Activated B cell treated with CpG ODN at 0.5 μM for 24 hours (primary cell): ENCODE results near the gene CRB1. TPM values are rescaled to one million over a fixed set of nuclear protein-coding genes. Genes with fewer than 3 reads are reported as not detected.

ENCODE experiments used
- ATAC-seq: fragments of 200-7000 bp; cut with Tn5 transposase; one replicate; pipeline ENCODE4 v1.10.0; 2021; ENCODE audit warnings: low read depth, mild to moderate bottlenecking, moderate library complexity
- CTCF ChIA-PET: fragments of 350-600 bp; sonication (Branson Sonifier 250); formaldehyde crosslinking; loops from one replicate; lab custom pipeline; 2021; ENCODE audit warnings: antibody characterized with exemption; lab: Charles Lee
- POLR2A ChIA-PET: fragments of 350-600 bp; sonication (Branson Sonifier 250); formaldehyde crosslinking; loops from one replicate; lab custom pipeline; 2021; ENCODE audit warnings: antibody characterized with exemption; lab: Charles Lee
- DNase-seq: peaks from one replicate; pipeline ENCODE4 v3.0.0; 2022
- H3K27ac Mint-ChIP-seq: one replicate; pipeline ENCODE4 v1.8.0; 2020; ENCODE audit warnings: mixed read lengths
- H3K27me3 Mint-ChIP-seq: one replicate; pipeline ENCODE4 v1.8.0; 2021; ENCODE audit warnings: mixed read lengths
- H3K36me3 Mint-ChIP-seq: one replicate; pipeline ENCODE4 v1.8.0; 2021; ENCODE audit warnings: low read depth, mixed read lengths
- H3K4me1 Mint-ChIP-seq: one replicate; pipeline ENCODE4 v1.8.0; 2021; ENCODE audit warnings: mixed read lengths
- H3K4me3 Mint-ChIP-seq: one replicate; pipeline ENCODE4 v1.8.0; 2020; ENCODE audit warnings: mild to moderate bottlenecking, mixed read lengths
- H3K9me3 Mint-ChIP-seq: one replicate; pipeline ENCODE4 v1.8.0; 2020; ENCODE audit warnings: mixed read lengths
- intact Hi-C: fragments of 100-400 bp; cut with micrococcal nuclease; formaldehyde crosslinking; loops from one replicate; pipeline ENCODE4 v1.15.1; 2024
- total RNA-seq: library from RNA; stranded (reverse); gene quantifications from 2 replicates; pipeline ENCODE4 v1.2.3, GENCODE V29; 2022
- TF ChIP-seq, protein P1 (sequence below): fragments of 200-600 bp; IDR thresholded peaks from one replicate; pipeline ENCODE4 v1.8.0; 2022; ENCODE audit warnings: antibody characterized with exemption, mild to moderate bottlenecking

The CRB1 gene
- total RNA-seq, 1 donor from 2014 or later, result not detected

- TF ChIP-seq, protein P1, sequence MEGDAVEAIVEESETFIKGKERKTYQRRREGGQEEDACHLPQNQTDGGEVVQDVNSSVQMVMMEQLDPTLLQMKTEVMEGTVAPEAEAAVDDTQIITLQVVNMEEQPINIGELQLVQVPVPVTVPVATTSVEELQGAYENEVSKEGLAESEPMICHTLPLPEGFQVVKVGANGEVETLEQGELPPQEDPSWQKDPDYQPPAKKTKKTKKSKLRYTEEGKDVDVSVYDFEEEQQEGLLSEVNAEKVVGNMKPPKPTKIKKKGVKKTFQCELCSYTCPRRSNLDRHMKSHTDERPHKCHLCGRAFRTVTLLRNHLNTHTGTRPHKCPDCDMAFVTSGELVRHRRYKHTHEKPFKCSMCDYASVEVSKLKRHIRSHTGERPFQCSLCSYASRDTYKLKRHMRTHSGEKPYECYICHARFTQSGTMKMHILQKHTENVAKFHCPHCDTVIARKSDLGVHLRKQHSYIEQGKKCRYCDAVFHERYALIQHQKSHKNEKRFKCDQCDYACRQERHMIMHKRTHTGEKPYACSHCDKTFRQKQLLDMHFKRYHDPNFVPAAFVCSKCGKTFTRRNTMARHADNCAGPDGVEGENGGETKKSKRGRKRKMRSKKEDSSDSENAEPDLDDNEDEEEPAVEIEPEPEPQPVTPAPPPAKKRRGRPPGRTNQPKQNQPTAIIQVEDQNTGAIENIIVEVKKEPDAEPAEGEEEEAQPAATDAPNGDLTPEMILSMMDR, result no peak
- POLR2A ChIA-PET, result no interaction called here
- no peak overlapping the region for H3K4me3 Mint-ChIP-seq
- H3K36me3 Mint-ChIP-seq, result no peaks in the 10 kb centered on the region
- intact Hi-C loops, result no loop called here
- H3K9me3 Mint-ChIP-seq, result no peaks in the 10 kb centered on the region
- CTCF ChIA-PET, result no interaction called here
- DNase-seq, result no peak
- no peaks in the 10 kb centered on the region for H3K27me3 Mint-ChIP-seq
- ATAC-seq, result no peak
- H3K27ac Mint-ChIP-seq, result no peak overlapping the region
- H3K4me1 Mint-ChIP-seq, result no peaks in the 10 kb centered on the region
These were observed 42.4 kb upstream of the CRB1 start for GRCh38 chr1:197225611-197226010.

DNA sequence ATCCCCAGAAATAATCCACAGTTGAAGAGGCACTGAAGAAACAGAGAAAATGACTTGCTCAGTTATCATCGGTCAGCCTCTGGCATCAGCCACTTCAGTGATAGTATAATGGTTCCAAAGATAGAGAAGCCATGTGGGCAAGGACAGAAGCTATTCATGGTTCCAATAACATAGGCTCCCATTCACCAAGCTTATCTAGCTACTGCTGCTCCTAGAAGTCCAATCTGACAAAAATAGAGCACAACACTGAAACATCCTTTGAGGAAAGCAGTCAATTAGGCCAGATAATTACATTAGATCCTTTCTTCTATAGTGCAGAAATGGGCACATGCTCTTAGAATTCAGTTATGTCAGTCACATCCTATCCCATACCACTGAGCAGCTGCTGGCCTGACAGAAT is 33.5 kb upstream of the CRB1 start:
- no peaks in the 10 kb centered on the region for H3K36me3 Mint-ChIP-seq
- TF ChIP-seq, protein P1, result no peak
- H3K9me3 Mint-ChIP-seq, result no peaks in the 10 kb centered on the region
- H3K4me1 Mint-ChIP-seq, result no peaks in the 10 kb centered on the region
- intact Hi-C loops, result no loop called here
- ChIA-PET CTCF (interaction anchor here (1.2 kb wide), 1 partner anchor 54 kb away, joined by 3 read pairs; no protein-coding TSS in a partner anchor), POLR2A (no interaction called here)
- no peaks in the 10 kb centered on the region for H3K27me3 Mint-ChIP-seq
- no peak overlapping the region for H3K27ac Mint-ChIP-seq
- H3K4me3 Mint-ChIP-seq, result no peak overlapping the region
- ATAC-seq (no peak), DNase-seq (no peak)

DNA sequence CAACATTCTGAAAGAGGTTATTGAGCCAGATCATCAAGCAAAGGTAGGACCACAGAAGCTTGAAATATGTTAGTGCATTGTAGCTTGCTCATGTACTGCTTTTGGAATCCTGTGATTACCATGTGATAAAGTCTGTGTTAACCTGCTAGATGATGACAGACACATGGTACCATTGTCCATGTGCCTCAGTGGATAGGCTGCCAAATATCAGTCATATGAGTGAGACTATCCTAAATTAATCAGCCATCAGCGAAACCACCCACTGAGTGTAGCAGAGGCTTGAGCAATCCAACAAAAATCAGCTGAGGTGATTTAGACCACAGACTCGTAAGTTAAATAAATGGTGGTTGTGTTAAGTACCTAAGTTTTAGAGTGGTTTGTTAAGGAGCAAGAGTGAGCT is 32.7 kb upstream of the CRB1 start:
- no peak for DNase-seq
- Mint-ChIP-seq H3K4me1 (no peaks in the 10 kb centered on the region), H3K36me3 (no peaks in the 10 kb centered on the region), H3K27me3 (no peaks in the 10 kb centered on the region), H3K9me3 (no peaks in the 10 kb centered on the region), H3K27ac (no peak overlapping the region), H3K4me3 (no peak overlapping the region)
- TF ChIP-seq, protein P1, result no peak
- ATAC-seq, result no peak
- intact Hi-C loops, result no loop called here
- CTCF ChIA-PET, result interaction anchor here (1.2 kb wide), 1 partner anchor 55 kb away, joined by 3 read pairs; no protein-coding TSS in a partner anchor
- POLR2A ChIA-PET, result no interaction called here

- no peaks in the 10 kb centered on the region for H3K9me3 Mint-ChIP-seq
- no peaks in the 10 kb centered on the region for H3K36me3 Mint-ChIP-seq
- ChIA-PET POLR2A (no interaction called here), CTCF (no interaction called here)
- no peaks in the 10 kb centered on the region for H3K4me1 Mint-ChIP-seq
- DNase-seq, result no peak
- ATAC-seq, result no peak
- intact Hi-C loops, result no loop called here
- peaks cover 6% of the 10 kb centered on the region for H3K27me3 Mint-ChIP-seq
- H3K27ac Mint-ChIP-seq, result no peak overlapping the region
- H3K4me3 Mint-ChIP-seq, result no peak overlapping the region
- TF ChIP-seq, protein P1, result no peak
These were observed 20.6 kb upstream of the CRB1 start for GRCh38 chr1:197247465-197247864.

GRCh38 chr1:197249324-197249723 is 18.7 kb upstream of the CRB1 start:
- no peaks in the 10 kb centered on the region for H3K9me3 Mint-ChIP-seq
- TF ChIP-seq, protein P1, result no peak
- no peak overlapping the region for H3K4me3 Mint-ChIP-seq
- no peaks in the 10 kb centered on the region for H3K36me3 Mint-ChIP-seq
- POLR2A ChIA-PET, result no interaction called here
- CTCF ChIA-PET, result no interaction called here
- H3K27me3 Mint-ChIP-seq, result peaks cover 6% of the 10 kb centered on the region
- intact Hi-C loops, result no loop called here
- no peaks in the 10 kb centered on the region for H3K4me1 Mint-ChIP-seq
- ATAC-seq (no peak), DNase-seq (no peak)
- no peak overlapping the region for H3K27ac Mint-ChIP-seq
